H1 (cell line): Measurements from ENCODE around the gene ASMTL. TPM values are rescaled to one million over a fixed set of nuclear protein-coding genes. Genes with fewer than 3 reads are reported as not detected.

Experiments
- CTCF ChIA-PET: fragments of 300-600 bp; sonication (Branson Sonifier 250); formaldehyde crosslinking; loops from one replicate; lab custom pipeline; 2021; ENCODE audit not compliant: partially characterized antibody; lab: Charles Lee
- POLR2A ChIA-PET: fragments of 300-600 bp; sonication (Branson Sonifier 250); formaldehyde crosslinking; loops from one replicate; lab custom pipeline; 2021; ENCODE audit warnings: inconsistent platforms; ENCODE audit not compliant: partially characterized antibody; lab: Charles Lee
- DNase-seq, 2 experiments: peaks; one replicate each; pipeline versions ENCODE4 v3.0.0 to v3.0.0-alpha.2; 2010 to 2022; ENCODE audit warnings: low spot score in 2 of 2, low read depth in 1 of 2, mixed read lengths in 1 of 2
- FAIRE-seq: peaks from 2 replicates; lab custom pipeline; 2011; peaks lifted over from hg19 to GRCh38; lab: Jason Lieb, UNC
- H2AFZ ChIP-seq: 2 replicates; pipeline ENCODE4 v1.8.1; 2012; ENCODE audit warnings: low read length, inconsistent platforms
- H2AK5ac ChIP-seq: 2 replicates; pipeline ENCODE4 v1.6.1; 2013; ENCODE audit warnings: low read depth, low read length
- H2BK120ac ChIP-seq: replicated peaks from 2 replicates; pipeline ENCODE3; 2013; ENCODE audit warnings: low read depth, low read length, inconsistent platforms
- H2BK12ac ChIP-seq: 2 replicates; pipeline ENCODE4 v1.6.1; 2013; ENCODE audit warnings: low read depth, low read length
- H2BK15ac ChIP-seq: 2 replicates; pipeline ENCODE4 v1.6.1; 2013; ENCODE audit warnings: low read length
- H2BK20ac ChIP-seq: 2 replicates; pipeline ENCODE4 v1.6.1; 2013; ENCODE audit warnings: low read length
- H2BK5ac ChIP-seq: 2 replicates; pipeline ENCODE4 v1.6.1; 2013; ENCODE audit warnings: low read depth, low read length
- H3K14ac ChIP-seq: 2 replicates; pipeline ENCODE4 v1.6.1; 2013; ENCODE audit warnings: inconsistent platforms; ENCODE audit not compliant: insufficient read length
- H3K18ac ChIP-seq: 2 replicates; pipeline ENCODE4 v1.6.1; 2013; ENCODE audit warnings: low read length; ENCODE audit errors: extremely low read depth
- H3K23ac ChIP-seq: 2 replicates; pipeline ENCODE4 v1.6.1; 2013; ENCODE audit warnings: inconsistent platforms; ENCODE audit not compliant: insufficient read length
- H3K23me2 ChIP-seq: 2 replicates; pipeline ENCODE4 v1.6.1; 2013; ENCODE audit warnings: low read depth, low read length
- H3K27ac ChIP-seq: 2 replicates; pipeline ENCODE4 v1.6.1; 2011; ENCODE audit warnings: low read depth, low read length, inconsistent platforms
- H3K27me3 ChIP-seq, 4 experiments: replicated peaks in 1 of 4; 1 replicate in 1 of 4; 2 replicates in 3 of 4; pipeline versions ENCODE4 v1.6.1 to v1.8.1; 2011 to 2013; ENCODE audit warnings: low read length in 3 of 4, mild to moderate bottlenecking in 3 of 4, inconsistent platforms in 2 of 4, mixed read lengths in 2 of 4, moderate library complexity in 1 of 4; ENCODE audit not compliant: control insufficient read depth in 3 of 4, insufficient read depth in 3 of 4; ENCODE audit errors: extremely low read depth in 1 of 4
- H3K36me3 ChIP-seq, 4 experiments: 2 replicates each; pipeline versions ENCODE4 v1.6.1 to v1.8.1; 2011 to 2013; ENCODE audit warnings: mild to moderate bottlenecking in 4 of 4, low read length in 3 of 4, moderate library complexity in 2 of 4, control low read depth in 1 of 4, inconsistent platforms in 1 of 4; ENCODE audit not compliant: insufficient read depth in 4 of 4, control insufficient read depth in 2 of 4
- H3K4ac ChIP-seq: replicated peaks from 2 replicates; pipeline ENCODE3; 2013; ENCODE audit warnings: low read length, low read depth, mixed read lengths, inconsistent platforms; ENCODE audit not compliant: insufficient read length
- H3K4me1 ChIP-seq, 4 experiments: replicated peaks in 1 of 4; 1 replicate in 1 of 4; 2 replicates in 3 of 4; pipeline versions ENCODE4 v1.6.1 to v1.8.1; 2011 to 2013; ENCODE audit warnings: low read length in 3 of 4, inconsistent platforms in 2 of 4, mixed read lengths in 1 of 4; ENCODE audit not compliant: insufficient read depth in 4 of 4, control insufficient read depth in 3 of 4
- H3K4me2 ChIP-seq, 2 experiments: 2 replicates each; pipeline versions ENCODE4 v1.6.1 to v1.8.1; 2011 to 2013; ENCODE audit warnings: low read depth in 2 of 2, low read length in 2 of 2, control low read depth in 1 of 2, inconsistent platforms in 1 of 2, mild to moderate bottlenecking in 1 of 2; ENCODE audit not compliant: insufficient read depth in 1 of 2
- H3K4me3 ChIP-seq, 4 experiments: fragments of 200-600, 300-600 bp in 1 of 4; sonication (generic), shearing (Covaris generic), sonication (Bioruptor Twin) in 1 of 4; 2 replicates each; pipeline versions ENCODE4 v1.5.1 to v1.8.1; 2011 to 2016; ENCODE audit warnings: low read length in 4 of 4, low read depth in 3 of 4, control low read depth in 2 of 4, inconsistent platforms in 2 of 4, mild to moderate bottlenecking in 2 of 4, mixed read lengths in 1 of 4, moderate library complexity in 1 of 4; ENCODE audit not compliant: insufficient read depth in 2 of 4; ENCODE audit errors: extremely low read depth in 1 of 4
- H3K56ac ChIP-seq: replicated peaks from 2 replicates; pipeline ENCODE3; 2013; ENCODE audit warnings: low read depth, mild to moderate bottlenecking, mixed read lengths, low read length, inconsistent platforms; ENCODE audit not compliant: insufficient read length
- H3K79me1 ChIP-seq: 2 replicates; pipeline ENCODE4 v1.6.1; 2013; ENCODE audit warnings: low read depth, low read length, control low read depth
- H3K79me2 ChIP-seq, 2 experiments: 2 replicates each; pipeline versions ENCODE4 v1.6.1 to v1.8.1; 2012 to 2013; ENCODE audit warnings: low read length in 2 of 2, mild to moderate bottlenecking in 2 of 2, inconsistent platforms in 1 of 2; ENCODE audit not compliant: insufficient read depth in 2 of 2, control insufficient read depth in 1 of 2
- H3K9ac ChIP-seq, 4 experiments: replicated peaks in 1 of 4; 1 replicate in 1 of 4; 2 replicates in 3 of 4; pipeline versions ENCODE4 v1.6.1 to v1.8.1; 2011 to 2013; ENCODE audit warnings: low read depth in 3 of 4, low read length in 3 of 4, control low read depth in 2 of 4, mild to moderate bottlenecking in 2 of 4, moderate library complexity in 2 of 4, inconsistent platforms in 1 of 4; ENCODE audit errors: extremely low read depth in 1 of 4
- H3K9me3 ChIP-seq, 2 experiments: 2 replicates each; pipeline versions ENCODE4 v1.6.1 to v1.8.1; 2012 to 2013; ENCODE audit warnings: mild to moderate bottlenecking in 2 of 2, moderate library complexity in 2 of 2, control low read depth in 1 of 2, inconsistent platforms in 1 of 2, low read depth in 1 of 2, low read length in 1 of 2, mixed read lengths in 1 of 2; ENCODE audit not compliant: insufficient read depth in 2 of 2
- H4K20me1 ChIP-seq, 2 experiments: replicated peaks in 1 of 2; 2 replicates each; pipeline versions ENCODE3 to v1.8.1; 2011 to 2013; ENCODE audit warnings: inconsistent platforms in 2 of 2, low read length in 2 of 2, mild to moderate bottlenecking in 1 of 2; ENCODE audit not compliant: insufficient read depth in 2 of 2, control insufficient read depth in 1 of 2
- H4K5ac ChIP-seq: 2 replicates; pipeline ENCODE4 v1.6.1; 2013; ENCODE audit warnings: low read length, low read depth, mixed read lengths, inconsistent platforms; ENCODE audit not compliant: insufficient read length
- H4K8ac ChIP-seq: 2 replicates; pipeline ENCODE4 v1.8.0; 2013; ENCODE audit warnings: mild to moderate bottlenecking, moderate library complexity, low read length, inconsistent platforms; ENCODE audit not compliant: insufficient read depth; ENCODE audit errors: extremely low read depth
- H4K91ac ChIP-seq: replicated peaks from 2 replicates; pipeline ENCODE3; 2013; ENCODE audit warnings: low read length, mixed read lengths, inconsistent platforms; ENCODE audit not compliant: insufficient read length
- FOSL1 ChIP-seq: IDR thresholded peaks from 2 replicates; pipeline ENCODE4 v1.6.1; 2011; ENCODE audit warnings: mild to moderate bottlenecking, low read depth, low read length, moderate library complexity; ENCODE audit not compliant: insufficient read depth
- POU5F1 ChIP-seq: IDR thresholded peaks from 2 replicates; pipeline ENCODE4 v1.6.1; 2011; ENCODE audit warnings: low read depth, mild to moderate bottlenecking, low read length, moderate library complexity
- YY1 ChIP-seq: IDR thresholded peaks from 2 replicates; pipeline ENCODE4 v1.6.1; 2011; ENCODE audit warnings: low read depth, mild to moderate bottlenecking, low read length
- WGBS, 2 experiments: shearing (Covaris generic) in 1 of 2; methylation state at CpG; one replicate each; pipeline versions ENCODE4 v1.1.6 to v1.1.7; 2013 to 2015; ENCODE audit warnings: low lambda C conversion rate in 2 of 2, mixed read lengths in 2 of 2, inconsistent platforms in 1 of 2, low coverage in 1 of 2, missing lambda C conversion rate in 1 of 2; ENCODE audit not compliant: insufficient replicate concordance in 2 of 2, insufficient coverage in 1 of 2, insufficient read length in 1 of 2; ENCODE audit errors: extremely low coverage in 1 of 2, missing lambda C conversion rate in 1 of 2; 5-methylcytosine and 5-hydroxymethylcytosine counted together
- polyA plus RNA-seq, 7 experiments: library from polyadenylated mRNA; depleted of rRNA in 3 of 7; stranded (reverse) in 5 of 7; unstranded in 2 of 7; fragments of >200 nt in 5 of 7; fragments of 200-250 nt in 2 of 7; gene quantifications; 1 replicate in 5 of 7; 2 replicates in 1 of 7; 4 replicates in 1 of 7; pipeline versions ENCODE4 v1.2.1 to v1.2.3, GENCODE V29; 2011 to 2013; ENCODE audit warnings: missing spikeins in 2 of 7, mixed read lengths in 2 of 7
- total RNA-seq: library from RNA; stranded (reverse); fragmentation: NEBNext Ultra II Directional; extraction: Animal tissue kit (Norgen Biotek cat#: 25700); gene quantifications from 2 replicates; pipeline ENCODE4 v1.2.1, GENCODE V29; 2021

The ASMTL gene
- total and polyA plus RNA-seq, 2 of the 8 experiments (the other 6 are each of a cell fraction or from before 2014, with no cell fraction given) = 75.6 to 81.4 TPM

- POLR2A ChIA-PET = no interaction called here
- Histone ChIP-seq H3K9me3 (peaks cover 0 to 7% of the 10 kb centered on the region in 2 experiments; a peak in 1 of 4 replicates), H3K4ac (no peak overlapping the region), H3K23me2 (peaks cover 31% of the 10 kb centered on the region; the same call in 1 of the 2 replicates), H3K79me2 (no peaks in the 10 kb centered on the region), H2BK5ac (no peak overlapping the region)
- TF ChIP-seq YY1 (no peak), POU5F1 (no peak), FOSL1 (no peak)
- TF ChIP-seq, all 59 proteins: peak for 0
- no peak for DNase-seq
- Histone ChIP-seq H4K8ac (no peak overlapping the region), H3K56ac (no peak overlapping the region), H3K4me2 (no peak overlapping the region), H3K23ac (no peak overlapping the region), H3K18ac (no peak overlapping the region), H2BK20ac (no peak overlapping the region), H4K20me1 (peaks cover 0 to 2% of the 10 kb centered on the region in 2 experiments), H2BK12ac (no peak overlapping the region), H2AK5ac (no peak overlapping the region), H3K36me3 (no peaks in the 10 kb centered on the region), H4K5ac (no peak overlapping the region), H3K27ac (no peak overlapping the region), H3K79me1 (no peaks in the 10 kb centered on the region), H2BK120ac (no peak overlapping the region), H3K4me1 (no peaks in the 10 kb centered on the region), H3K14ac (no peak overlapping the region), H2AFZ (no peak overlapping the region), H4K91ac (no peak overlapping the region), H2BK15ac (no peak overlapping the region), H3K4me3 (no peak overlapping the region), H3K9ac (no peak overlapping the region), H3K27me3 (no peaks in the 10 kb centered on the region)
- no peak for FAIRE-seq
- WGBS, 2 experiments = 84% methylated on average over 4 of the region's 4 CpGs; no CpG with 5 or more reads in 1 of the 2 experiments
- CTCF ChIA-PET = no interaction called here
Observed at GRCh38 chrX:1475481-1475880, 22.8 kb upstream of the ASMTL start.
